Measurements from ENCODE around the gene GPR55.

Gene GPR55

DNA sequence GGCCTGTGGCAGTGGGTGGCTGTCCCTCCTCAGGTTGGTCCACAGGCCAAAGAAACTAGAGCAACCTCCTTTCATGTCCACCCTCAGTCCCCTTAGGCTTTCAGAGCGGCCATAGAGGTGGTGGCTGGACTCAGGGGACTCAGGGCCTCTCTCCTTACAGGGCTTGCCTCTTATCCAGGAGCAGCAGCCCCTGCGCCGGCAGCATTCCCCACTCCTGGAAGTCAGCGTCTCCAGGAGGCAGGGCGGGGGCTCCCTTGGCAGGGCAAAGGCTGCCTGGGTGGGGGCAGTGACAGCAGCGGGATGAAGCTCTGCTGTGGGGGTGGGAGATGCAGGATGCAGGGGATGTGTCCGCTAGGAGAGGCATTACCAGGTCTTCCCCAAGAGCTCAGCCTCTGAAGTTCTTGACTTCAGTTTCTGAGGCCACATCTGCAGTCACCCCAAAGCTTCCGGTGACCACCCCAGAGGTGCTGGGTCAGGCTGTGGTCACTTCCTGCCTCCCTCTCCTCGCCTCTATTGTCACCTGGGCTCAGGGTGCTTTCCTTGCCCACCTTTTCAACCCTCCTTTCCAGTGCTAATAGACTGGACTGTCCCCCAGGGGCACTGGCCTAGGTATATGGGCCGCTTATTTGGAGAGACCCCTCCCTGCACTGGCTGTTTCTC lies 8.6 kb upstream of the GPR55 start:
- DNase-seq, result no peak

DNA sequence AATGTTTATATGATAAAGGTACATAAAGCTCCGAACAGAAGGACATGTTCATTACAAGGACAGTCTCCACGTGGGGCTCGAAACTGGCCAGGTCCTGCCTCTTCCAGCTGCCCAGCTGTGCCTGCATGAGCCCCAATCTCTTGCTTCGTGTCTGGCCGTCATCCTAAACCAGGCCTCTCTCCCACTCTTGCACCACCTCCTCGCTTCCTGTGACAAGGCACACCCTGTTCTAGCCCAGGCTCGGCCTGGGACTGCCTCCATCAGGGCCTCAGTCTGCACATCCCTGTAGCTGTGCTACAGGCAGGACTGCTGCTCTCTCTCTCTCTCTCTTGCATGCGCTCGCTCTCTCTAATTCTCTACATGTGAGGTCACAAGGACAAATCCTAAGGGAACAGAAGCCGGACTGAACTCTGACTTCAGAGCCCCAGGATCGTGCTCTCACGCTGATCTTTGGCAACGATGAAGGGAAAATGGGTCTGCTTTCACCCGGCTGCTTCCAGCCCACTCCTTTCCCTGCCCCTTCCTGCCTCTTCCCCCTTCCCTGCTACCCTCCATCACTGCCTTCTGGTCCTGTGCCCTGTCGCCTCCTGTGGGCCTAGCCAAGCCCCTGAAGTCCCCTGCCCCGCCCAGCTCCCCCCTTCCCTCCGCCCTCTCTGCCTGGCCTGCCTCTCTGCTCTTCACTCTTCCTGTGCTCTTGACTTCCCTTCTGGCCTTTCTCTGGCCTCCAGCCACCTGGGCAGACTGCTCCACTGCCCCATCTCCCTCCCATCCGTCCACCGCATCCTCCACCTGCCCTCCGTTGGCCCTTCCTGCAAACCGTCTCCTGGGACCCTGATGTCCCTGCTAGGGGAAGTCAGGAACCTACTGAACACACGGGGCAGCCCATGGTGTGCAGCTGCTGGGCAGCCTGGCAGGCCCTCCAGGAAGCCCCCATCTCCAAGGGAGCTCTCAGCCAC lies 7.8 kb upstream of the GPR55 start:
- peak; percentile 24 for DNase-seq

DNA sequence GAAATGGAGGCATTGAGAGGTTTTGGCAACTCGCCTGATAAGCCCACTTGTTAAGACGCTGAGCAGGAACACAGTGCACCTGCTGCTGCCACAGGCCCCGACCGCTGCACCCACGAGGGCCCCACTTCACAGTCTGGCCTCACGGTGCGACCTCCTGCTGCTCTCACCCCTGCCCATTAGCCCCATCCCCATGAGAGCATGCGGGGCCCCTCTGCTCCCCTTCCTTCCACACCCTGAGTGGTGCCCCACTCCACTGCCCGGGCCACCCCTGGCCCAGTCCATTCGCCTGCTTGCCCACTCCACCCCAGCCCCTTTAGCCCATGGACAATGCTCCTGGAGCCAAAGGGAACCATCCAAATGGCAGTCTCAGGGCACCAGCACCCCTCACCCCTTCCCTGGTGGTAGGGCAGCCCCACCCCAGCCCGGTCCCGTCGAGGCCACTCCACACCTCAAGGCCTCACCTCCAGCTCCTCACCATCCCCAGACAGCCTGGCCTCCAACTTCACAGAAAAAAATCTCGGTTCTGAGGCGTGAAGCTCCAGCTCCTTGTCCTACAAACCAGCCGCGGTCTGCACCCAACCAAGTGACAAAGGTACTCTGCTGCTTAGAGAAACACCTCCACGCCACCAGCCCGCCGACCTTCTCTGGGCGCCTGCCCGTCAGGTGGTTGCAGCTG lies 6.7 kb upstream of the GPR55 start:
- no peak for DNase-seq

DNA sequence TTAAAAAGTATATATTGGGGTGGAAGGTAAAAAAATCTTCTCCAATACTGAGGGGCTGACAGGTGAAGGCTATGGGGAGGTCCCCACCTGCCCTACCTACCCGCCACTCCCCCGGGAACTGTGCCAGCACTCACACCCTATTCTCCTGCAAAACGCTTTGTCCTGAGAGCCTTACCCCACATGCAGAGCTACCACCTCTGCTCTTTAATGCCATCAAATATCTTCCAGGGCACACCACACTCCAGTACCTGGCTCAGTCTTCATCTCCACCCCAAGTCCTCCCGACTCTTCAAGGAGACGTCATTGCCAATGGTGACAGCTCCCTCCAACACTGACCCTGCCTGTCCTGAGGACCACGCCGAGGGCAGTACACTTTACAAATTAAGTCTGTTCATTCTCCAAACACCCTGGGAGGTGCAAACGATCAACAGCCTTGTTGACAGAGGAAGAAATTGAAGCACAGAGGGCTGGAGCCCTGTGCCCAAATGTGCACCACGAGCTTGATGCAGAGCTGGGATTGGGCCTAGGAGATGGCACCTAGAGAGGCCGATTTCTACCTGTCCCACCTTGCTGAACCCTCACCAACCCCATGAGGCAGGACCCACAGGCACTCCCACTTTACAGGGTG lies 6.0 kb upstream of the GPR55 start:
- no peak for DNase-seq

DNA sequence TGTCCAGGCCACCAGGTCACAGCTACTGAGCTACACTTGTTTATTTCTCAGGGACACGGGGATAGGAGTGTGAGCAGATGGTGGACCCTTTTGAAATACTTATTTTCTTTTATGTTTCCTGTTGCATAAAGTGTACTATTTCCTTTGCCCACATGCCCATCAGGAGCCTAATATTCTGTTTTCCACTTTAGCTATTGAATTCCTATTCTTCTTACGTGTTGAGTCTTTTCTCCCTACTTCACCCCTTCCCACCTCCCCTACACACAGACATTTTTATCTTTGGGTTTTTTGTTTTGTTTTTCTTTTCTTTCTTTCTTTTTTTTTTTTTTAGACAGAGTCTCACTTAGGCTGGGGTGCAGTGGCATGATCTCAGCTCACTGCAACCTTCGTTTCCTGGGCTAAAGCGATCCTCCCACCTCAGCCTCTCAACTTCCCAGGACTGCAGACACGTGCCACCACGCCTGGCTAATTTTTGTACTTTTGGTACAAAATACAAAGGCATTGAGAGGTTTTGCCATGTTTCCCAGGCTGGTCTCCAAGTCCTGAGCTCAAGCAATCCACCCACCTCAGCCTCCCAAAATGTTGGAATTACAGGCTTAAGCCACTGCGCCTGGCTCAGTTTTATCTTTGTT lies 5.2 kb upstream of the GPR55 start:
- no peak for DNase-seq

DNA sequence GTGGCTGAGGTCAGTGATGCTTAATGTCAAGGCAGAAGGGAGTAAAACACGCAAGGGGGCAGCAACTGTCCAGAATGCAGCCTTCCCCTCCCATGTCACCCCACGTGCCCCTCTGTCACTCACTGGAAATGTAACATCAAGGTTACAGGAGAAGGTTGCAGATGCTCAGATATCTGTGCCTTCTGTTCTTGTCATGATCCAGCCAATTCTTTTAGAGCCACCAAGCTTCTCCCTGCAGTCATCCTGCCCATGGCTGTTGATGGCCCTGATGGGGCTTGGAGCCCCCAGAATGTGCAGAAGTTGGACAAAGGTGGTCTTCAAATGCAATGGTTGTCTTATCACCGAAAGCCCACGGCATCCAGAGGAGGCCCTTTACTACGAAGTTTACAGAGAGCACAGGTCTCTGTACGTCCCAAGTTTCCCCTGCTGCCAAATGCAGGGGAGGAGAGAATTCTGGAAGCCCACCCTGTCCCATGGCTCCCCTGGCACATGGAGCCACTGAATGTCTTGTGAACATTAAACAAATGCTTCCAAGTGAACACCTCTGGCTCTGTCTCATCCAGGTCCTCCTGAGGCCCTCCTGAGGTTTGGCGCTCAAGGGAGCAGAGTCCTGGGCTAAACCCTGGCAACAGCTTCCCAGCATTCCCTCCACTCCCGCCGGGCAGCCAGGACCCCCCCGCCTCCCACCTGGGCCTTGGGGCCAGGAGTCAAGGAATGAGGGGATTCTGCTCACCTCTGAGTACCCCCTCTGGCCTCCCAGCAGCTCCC lies 4.5 kb upstream of the GPR55 start:
- no peak for DNase-seq

DNA sequence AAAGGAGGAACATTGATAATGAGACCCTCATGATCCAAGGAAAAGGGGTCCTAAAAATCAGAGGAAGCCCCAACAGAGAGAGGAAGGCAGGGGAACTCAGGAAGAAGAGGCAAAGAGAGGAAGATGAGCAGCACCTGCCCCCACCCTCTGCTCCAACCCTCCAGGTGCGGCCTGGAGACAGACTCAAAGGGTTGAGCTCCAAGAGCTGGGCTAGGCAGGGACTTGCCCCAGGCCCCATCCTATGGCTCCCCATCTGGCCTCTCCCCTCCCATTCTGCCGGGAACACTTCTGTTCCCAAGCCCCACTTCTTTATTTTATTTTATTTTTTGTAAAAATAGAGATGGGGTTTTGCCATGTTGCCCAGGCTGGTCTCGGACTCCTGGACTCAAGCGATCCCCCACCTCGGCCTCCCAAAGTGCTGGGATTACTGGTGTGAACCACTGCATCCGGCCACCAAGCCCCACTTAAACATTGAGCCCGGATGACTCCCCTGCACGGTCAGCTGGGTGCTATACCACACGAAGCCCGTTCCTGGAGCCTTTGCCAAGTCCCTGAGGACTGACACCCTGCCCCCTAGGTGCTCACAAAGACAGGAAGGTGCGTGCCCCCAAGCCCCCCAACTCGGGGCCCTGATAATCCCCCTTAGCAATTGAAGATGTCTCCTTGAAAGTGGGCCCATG lies 3.8 kb upstream of the GPR55 start:
- DNase-seq, result no peak

DNA sequence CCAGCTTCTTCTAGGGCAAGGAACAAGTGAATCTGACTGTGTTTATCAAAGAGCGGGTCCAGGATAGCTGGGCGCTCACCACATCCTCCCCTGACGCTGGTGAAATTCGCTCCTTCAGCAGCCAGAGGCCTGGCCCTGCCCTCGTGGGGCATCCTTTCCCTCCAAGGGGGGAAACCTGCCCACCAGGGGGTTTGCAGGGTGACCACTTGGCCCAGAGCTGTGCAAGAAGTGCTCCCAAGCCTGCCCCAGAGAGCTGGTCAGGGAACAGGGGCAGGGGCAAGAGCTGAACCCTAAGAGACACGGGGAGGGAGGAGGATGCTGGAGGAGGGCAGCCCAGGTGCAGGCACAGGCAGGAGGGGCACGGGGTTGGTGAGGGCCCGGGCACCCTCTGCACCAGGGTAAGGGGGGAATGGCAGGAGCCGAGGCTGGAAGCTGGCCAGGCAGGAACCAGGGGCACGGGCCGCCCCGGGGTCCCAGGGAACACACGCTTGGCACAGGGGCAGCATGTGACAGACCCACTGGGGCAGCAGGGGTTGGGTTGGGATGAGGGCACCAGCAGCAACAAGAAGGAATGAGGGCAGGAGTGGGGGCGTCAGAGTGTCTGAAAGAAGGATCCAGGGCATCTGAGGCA lies 2.8 kb upstream of the GPR55 start:
- no peak for DNase-seq

DNA sequence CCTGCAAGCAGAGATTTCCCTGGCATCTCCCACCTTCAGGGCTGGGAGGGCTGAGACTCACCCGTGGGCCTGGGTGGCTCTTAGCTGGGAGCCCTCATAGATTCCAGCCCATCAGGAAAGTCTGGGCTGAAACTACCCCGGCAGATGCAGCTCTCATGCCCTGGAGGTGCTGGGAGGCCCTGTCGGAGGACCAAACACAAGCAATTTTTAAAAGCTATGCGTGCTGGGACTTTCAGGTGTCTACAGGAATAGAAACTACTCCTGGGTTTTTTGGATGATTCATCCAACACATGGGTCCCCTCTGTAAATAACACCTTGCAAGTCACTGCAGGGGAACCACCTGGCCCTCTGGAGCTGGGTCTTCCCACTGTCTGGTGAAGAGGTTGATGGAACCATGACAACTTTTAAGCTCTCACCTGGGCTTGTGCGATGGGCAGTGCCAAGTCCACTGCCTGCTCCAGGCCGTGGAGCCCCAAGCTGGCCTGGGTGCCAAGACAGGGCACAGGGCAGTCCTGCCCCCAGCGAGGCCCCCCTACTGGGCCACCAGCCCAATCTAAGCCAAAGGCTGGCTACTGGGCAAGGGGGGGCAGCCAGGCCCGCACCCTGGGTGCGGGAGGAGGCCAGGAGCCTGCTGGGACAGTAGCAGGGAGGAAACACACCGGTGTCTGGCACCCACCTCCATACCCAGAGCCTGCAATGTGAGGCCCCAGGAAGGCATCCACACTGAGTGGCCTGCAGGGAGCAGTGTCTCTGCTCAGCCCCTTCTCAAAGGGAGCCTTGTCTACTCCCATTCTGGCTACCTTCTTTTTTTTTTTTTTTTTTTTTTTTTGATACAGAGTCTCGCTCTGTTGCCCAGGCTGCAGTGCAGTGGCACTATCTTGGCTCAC lies 1.1 kb upstream of the GPR55 start:
- DNase-seq, result no peak

DNA sequence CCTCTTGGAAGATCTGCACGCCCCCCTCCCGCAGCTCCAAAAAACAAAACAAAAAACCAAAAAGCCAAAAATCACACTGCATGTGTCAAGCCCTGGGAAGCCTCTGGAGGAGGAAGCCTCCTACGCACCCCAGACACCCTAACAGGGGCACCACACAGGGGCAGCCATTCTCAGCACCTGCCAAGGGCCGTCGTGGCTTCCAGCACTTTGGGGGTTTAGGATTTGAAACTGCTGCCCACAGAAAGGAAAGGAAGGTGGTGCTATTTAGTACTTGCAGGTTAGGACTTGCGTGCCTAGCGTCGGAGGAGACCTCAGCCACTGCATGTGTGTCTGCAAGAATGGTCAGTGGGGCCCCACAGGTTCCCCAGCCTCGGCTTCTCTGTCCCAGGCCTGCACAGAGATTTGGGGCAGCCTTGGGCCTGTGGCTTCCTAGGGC lies 419 bp upstream of the GPR55 start:
- DNase-seq, result no peak

DNA sequence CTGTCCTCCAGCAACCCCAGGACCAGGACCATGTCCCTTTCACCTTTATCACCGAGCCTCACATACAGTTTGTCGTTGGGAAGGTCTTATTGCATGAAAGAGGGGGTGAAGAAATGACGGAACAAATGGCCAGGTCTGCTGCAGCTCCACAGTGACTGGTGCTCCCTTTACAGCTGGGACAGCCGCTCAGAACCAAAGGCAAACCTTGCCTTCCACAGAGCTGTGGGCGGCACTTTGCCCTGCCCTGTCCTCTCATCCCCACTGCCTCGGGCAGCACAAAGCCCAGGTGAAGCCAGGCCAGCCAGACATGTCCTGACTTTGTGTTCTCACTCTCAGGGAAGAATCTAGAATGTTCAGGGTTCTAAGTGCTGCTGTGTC lies 961 bp downstream of the GPR55 start:
- DNase-seq, result no peak

DNA sequence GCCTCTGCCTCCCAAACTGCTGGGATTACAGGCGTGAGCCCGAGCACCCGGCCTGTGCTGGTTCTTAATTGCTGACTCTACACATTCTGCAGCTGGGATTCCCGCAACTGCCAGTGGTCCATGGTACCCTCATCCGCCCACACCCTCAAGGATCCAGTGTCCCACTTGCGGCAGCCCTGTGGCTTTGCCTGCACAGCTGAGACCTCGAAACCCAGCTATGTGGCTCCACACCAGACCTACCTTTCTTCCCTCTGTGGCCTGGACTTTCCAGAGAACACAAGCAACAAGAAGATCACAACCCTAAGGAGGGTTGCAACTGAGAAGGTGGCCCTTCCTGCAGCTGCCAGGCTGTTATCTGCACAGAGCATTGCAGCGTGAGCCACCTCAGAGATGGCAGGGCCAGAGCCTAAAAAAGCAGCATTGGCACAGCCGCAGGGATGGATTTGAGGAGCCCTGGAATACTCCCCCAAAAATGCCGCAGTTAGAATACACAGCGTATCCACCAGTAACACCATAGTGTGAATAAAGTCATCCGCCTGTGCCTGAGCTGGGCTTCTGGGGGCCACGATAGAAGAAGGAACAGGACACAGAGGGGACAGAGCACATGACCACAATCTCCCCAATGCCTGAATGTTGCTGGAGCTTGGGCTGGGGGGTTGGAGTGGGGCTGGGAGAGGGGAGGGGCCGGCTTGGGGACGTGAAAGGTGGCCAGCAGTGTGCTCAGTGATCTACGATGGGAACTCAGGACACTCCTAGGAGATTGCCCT lies 1.9 kb downstream of the GPR55 start:
- DNase-seq, result no peak

DNA sequence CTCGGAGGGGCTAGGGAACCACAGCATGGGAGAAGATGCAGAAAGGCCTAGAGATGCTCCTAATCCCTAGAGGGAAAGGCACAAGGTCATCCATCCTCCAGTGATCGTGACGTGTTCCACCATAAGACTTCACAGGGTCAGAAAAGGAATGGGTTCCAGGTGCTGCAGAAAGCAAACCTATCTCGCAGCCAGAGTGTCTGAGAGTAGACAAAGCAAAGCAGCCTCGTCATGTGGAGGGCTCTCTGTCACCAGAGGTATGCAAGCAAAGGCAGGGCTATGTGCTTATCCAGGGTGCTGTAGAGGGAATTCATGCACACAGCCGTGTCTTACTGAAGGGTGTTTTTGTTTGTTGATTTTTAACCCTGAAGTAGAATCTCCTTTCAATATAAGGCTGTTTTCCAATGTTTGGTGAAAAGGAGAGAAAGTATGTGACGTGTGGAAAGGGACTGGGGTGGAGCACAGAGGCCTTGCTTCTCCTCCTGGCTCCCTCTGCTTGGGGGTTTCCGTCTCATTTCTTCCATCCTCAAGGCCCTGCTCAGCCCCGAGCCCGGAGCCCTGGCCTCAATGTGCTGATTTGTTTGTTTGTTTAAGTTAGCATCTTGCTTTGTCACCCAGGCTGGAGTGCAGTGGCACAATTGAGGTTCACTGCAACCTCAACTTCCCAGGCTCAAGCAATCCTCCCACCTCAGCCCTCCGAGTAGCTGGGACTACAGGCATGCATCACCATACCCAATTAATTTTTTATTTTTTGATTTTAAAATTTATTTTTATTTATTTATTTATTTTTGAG lies 3.0 kb downstream of the GPR55 start:
- no peak for DNase-seq

DNA sequence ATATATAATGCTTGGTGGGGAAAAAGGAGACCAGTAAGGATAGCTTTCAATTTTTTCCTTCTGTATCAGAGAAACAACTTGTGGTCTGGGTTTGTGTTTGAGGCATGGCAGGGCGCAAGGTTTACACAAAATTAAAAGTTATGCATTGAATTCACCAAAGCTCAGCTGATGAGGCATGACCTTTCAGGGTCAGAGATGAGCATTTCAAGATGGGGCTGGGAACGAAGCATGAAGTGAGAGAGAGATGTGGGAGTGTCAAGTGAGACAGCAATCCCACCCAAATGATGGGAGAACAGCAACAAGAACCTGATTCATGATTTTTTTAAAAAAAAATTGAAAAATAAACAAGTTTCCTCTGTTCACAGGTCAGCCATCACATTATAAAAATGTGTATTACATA lies 4.9 kb downstream of the GPR55 start:
- no peak for DNase-seq

DNA sequence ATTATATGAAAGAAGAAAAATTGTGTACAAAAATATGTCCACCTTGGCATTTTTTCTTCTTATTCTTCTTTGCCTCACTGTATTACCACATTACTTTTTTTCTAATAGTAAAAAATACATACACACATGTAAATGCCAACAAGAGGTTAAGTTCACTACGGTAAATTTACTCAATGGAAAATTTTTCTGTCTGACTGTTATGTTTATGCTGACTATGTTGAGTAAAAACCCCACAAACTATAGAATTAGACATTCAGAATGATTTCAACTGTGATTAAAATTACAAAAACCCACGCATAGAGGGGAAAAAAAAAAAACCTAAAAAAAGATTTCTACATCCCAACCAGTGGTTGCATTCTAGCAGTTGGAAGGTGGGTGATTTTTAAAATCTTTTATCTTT lies 5.4 kb downstream of the GPR55 start:
- DNase-seq, result no peak

DNA sequence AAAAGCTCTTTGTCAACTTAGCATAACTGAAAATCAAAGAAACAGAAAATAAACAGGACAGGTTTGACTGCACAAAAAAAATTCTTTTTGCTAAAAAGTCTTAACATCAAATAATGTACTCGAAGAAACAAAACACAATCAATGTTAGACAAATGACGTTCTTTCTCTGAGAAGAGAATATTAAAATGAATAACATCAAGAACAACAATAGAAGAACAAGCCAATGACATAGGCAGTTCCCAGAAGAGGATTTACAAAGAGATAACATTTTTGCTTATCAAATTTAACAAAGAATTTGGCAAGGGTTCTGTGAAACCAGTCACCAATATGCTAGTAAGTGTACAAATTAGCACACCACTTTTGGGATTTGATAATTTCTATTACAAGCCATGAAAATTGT lies 5.8 kb downstream of the GPR55 start:
- DNase-seq, result no peak

DNA sequence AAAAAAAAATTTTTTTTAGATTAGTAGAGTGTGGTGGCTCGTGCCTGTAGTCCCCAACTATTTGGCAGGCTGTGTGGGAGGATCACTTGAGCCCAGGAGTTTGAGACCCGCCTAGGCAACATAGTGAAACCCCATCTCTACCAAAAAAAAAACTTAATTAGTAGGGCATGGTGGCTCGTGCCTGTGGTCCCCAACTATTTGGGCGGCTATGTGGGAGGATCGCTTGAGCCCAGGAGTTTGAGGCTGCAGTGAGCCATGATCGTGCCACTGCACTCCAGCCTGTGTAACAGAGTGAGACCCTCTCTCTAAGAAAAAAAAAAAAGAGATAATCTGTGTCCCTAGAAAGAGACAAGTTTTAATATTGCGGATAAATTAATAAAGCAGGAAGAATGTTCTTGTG lies 8.8 kb downstream of the GPR55 start:
- no peak for DNase-seq

DNA sequence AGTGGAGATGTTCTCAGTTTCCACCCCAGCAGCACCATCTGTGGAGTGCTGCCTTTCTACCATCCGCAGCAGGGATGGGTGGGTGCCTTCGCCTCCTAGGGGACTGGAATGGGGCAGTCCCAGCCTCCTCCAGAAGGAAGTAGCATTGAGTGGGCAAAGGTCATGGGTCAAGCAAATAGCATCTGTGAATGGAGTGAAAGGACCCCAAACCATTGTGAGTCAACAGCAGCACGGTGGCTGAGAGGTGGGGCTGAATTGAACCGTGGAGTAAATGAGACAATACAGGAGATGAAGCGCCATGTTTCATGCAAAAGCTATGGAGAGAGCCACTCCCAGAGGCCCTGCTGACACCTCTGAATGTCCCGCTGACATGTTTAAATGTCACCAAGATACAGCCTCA lies 9.7 kb downstream of the GPR55 start:
- DNase-seq, result no peak
